ENCODE measurements around the gene OR2AJ1. TPM values are rescaled to one million over a fixed set of nuclear protein-coding genes. Genes with fewer than 3 reads are reported as not detected.

Gene OR2AJ1, protein sequence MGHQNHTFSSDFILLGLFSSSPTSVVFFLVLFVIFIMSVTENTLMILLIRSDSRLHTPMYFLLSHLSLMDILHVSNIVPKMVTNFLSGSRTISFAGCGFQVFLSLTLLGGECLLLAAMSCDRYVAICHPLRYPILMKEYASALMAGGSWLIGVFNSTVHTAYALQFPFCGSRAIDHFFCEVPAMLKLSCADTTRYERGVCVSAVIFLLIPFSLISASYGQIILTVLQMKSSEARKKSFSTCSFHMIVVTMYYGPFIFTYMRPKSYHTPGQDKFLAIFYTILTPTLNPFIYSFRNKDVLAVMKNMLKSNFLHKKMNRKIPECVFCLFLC
- not detected for total RNA-seq (2021; fragmentation: NEBNext Ultra II Directional; extraction: Animal tissue kit (Norgen Biotek cat#: 25700))
- long read RNA-seq, result 0 reads

DNA sequence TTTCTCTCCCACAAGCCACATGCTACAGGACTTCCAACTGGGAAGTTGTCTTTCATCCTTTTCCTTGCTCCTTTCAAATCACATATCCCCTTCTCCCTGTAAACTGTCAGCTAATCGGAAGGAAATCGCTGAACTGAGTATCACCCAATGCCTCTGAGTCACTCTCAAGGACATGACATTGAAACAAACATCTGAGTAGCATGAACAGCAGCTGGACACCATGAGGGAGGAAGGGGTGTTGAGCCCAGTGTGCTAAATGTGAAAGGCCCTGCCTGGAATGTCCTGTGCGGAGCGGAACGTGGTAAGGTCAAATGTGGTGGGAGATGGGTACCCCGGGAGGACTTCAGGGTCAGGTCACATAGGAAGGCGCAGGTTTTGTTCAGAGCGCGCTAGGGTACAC is at the start of gene OR2AJ1:
Gene OR2AJ1 (plus strand): TSS at position 22 of the 400 bp plus-strand sequence. CDS start 8,880 bp downstream, outside the sequence.
- Mint-ChIP-seq H3K4me1 (ENCODE audit: low read depth) (peaks cover 16% of the 10 kb centered on the region; the same call in 1 of the 2 replicates), H3K27me3 (ENCODE audit: insufficient read depth) (no peaks in the 10 kb centered on the region; the same call in 1 of the 2 replicates), H3K27ac (no peak within 1 kb of the TSS), H3K36me3 (ENCODE audit: low read depth) (no peaks in the 10 kb centered on the region), H3K4me3 (no peak within 1 kb of the TSS), H3K9me3 (peaks cover 6% of the 10 kb centered on the region; the same call in 1 of the 2 replicates)
- no peak for DNase-seq
- TF ChIP-seq, protein P1, sequence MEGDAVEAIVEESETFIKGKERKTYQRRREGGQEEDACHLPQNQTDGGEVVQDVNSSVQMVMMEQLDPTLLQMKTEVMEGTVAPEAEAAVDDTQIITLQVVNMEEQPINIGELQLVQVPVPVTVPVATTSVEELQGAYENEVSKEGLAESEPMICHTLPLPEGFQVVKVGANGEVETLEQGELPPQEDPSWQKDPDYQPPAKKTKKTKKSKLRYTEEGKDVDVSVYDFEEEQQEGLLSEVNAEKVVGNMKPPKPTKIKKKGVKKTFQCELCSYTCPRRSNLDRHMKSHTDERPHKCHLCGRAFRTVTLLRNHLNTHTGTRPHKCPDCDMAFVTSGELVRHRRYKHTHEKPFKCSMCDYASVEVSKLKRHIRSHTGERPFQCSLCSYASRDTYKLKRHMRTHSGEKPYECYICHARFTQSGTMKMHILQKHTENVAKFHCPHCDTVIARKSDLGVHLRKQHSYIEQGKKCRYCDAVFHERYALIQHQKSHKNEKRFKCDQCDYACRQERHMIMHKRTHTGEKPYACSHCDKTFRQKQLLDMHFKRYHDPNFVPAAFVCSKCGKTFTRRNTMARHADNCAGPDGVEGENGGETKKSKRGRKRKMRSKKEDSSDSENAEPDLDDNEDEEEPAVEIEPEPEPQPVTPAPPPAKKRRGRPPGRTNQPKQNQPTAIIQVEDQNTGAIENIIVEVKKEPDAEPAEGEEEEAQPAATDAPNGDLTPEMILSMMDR (IDR thresholded peaks at IDR 0.05), result no peak

DNA sequence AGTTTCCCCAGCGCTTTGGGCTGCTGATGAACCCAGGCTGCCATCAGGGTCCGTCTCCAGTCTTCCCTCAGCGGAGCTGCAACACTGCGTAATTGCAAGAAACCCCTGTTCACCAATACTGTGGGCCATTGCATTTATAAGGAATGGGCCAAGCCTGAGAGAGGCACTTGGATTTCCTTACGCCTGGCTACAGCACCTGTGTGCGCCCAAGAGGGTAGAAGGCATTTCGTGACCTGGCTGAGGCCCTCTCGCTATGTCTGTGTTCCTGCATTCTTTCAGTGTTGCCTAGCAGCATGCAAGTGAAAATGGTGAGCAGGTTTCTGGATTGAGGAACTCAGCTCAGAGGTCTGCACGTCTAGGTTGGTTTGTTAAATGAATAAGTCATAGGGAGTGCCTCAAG is 41.3 kb upstream of the OR2AJ1 start:
- Mint-ChIP-seq H3K4me1 (ENCODE audit: low read depth) (no peaks in the 10 kb centered on the region; the same call in 1 of the 2 replicates), H3K27me3 (ENCODE audit: insufficient read depth) (no peaks in the 10 kb centered on the region; the same call in none of the 2 replicates), H3K4me3 (no peak overlapping the region), H3K27ac (no peak overlapping the region), H3K9me3 (peaks cover 19% of the 10 kb centered on the region), H3K36me3 (ENCODE audit: low read depth) (no peaks in the 10 kb centered on the region; the same call in 1 of the 2 replicates)
- DNase-seq, result no peak
- TF ChIP-seq, protein P1 (IDR thresholded peaks at IDR 0.05), result no peak

DNA sequence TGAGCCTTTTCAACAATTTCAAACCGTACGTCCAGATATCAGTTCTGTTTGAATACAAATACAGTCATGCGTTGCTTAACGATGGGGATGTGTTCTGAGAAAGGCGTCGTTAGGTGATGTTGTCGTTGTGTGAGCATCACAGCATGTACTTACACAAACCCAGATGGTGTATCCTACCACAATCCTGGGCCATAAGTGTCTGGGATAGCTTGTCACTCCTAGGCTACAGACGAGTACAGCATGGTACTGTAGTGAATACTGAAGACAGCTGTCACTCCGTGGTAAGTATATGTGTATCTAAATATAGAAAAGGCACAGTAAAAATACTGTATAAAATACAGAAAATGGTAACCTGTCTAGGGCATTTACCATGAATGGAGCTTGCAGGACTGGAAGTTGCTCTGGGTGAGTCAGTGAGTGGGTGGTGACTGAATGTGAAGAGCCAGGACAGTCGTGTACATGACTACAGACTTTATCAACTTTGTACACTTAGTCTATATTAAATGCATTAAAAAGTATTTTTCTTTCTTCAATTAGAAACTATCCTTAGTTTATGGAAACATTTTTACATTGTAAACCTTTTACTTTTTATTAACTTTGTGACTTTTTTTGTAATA is 39.8 kb upstream of the OR2AJ1 start:
- peaks cover 12% of the 10 kb centered on the region; the same call in 1 of the 2 replicates for H3K9me3 Mint-ChIP-seq
- H3K27ac Mint-ChIP-seq, result no peak overlapping the region
- no peaks in the 10 kb centered on the region; the same call in 1 of the 2 replicates for H3K4me1 Mint-ChIP-seq (ENCODE audit: low read depth)
- DNase-seq, result no peak
- TF ChIP-seq, protein P1 (IDR thresholded peaks at IDR 0.05), result no peak
- no peaks in the 10 kb centered on the region; the same call in 1 of the 2 replicates for H3K27me3 Mint-ChIP-seq (ENCODE audit: insufficient read depth)
- no peaks in the 10 kb centered on the region for H3K36me3 Mint-ChIP-seq (ENCODE audit: low read depth)
- H3K4me3 Mint-ChIP-seq, result no peak overlapping the region

DNA sequence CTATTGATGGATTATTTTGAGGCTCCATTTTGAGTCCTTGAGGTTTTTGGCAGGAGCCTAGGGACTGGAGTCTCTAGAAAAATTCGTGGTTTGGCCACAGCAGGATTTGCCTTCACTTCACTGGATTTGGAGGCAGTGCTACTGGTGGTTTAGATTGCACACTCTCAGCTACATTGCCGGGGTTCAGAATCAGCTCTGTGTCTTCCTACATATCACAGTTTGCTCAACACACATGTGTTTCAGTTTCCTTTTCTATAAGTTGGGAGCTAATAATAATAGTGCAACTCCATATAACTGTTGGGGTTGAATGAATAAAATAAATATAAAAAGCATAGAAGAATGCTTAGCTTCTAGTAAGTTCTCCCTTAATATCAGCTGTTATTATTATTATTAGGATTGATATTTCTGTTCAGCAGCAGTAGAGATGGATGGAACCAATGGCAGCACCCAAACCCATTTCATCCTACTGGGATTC is 29.5 kb upstream of the OR2AJ1 start, which contains the start of gene OR2W3:
Gene OR2W3 (plus strand): TSS at position 425 of the 475 bp plus-strand sequence. CDS start 0 bp downstream, at position 425.
- DNase-seq, result no peak
- no peak within 1 kb of the TSS for H3K27ac Mint-ChIP-seq

DNA sequence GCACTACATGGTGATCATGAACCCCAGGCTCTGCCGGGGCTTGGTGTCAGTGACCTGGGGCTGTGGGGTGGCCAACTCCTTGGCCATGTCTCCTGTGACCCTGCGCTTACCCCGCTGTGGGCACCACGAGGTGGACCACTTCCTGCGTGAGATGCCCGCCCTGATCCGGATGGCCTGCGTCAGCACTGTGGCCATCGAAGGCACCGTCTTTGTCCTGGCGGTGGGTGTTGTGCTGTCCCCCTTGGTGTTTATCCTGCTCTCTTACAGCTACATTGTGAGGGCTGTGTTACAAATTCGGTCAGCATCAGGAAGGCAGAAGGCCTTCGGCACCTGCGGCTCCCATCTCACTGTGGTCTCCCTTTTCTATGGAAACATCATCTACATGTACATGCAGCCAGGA is 28.7 kb upstream of the OR2AJ1 start:
- H3K36me3 Mint-ChIP-seq (ENCODE audit: low read depth), result no peaks in the 10 kb centered on the region; the same call in 1 of the 2 replicates
- peaks cover 18% of the 10 kb centered on the region; the same call in 1 of the 2 replicates for H3K9me3 Mint-ChIP-seq
- H3K4me1 Mint-ChIP-seq (ENCODE audit: low read depth), result no peaks in the 10 kb centered on the region
- H3K27ac Mint-ChIP-seq, result no peak overlapping the region
- no peak overlapping the region for H3K4me3 Mint-ChIP-seq
- TF ChIP-seq, protein P1 (IDR thresholded peaks at IDR 0.05), result no peak
- H3K27me3 Mint-ChIP-seq (ENCODE audit: insufficient read depth), result no peaks in the 10 kb centered on the region; the same call in 1 of the 2 replicates
- no peak for DNase-seq

More for the DNA sequence above, 29.5 kb upstream of the OR2AJ1 start, which contains the start of gene OR2W3:
- Mint-ChIP-seq H3K4me3 (no peak within 1 kb of the TSS), H3K27me3 (ENCODE audit: insufficient read depth) (no peaks in the 10 kb centered on the region; the same call in 1 of the 2 replicates), H3K9me3 (peaks cover 18% of the 10 kb centered on the region; the same call in 1 of the 2 replicates), H3K4me1 (ENCODE audit: low read depth) (no peaks in the 10 kb centered on the region), H3K36me3 (ENCODE audit: low read depth) (no peaks in the 10 kb centered on the region; the same call in 1 of the 2 replicates)
- TF ChIP-seq, protein P1 (IDR thresholded peaks at IDR 0.05), result no peak
